ENCODE measurements around the gene C20orf96.
A peak's percentile ranks its signal among the peaks of the same experiment; 100 is the strongest.

Gene C20orf96

GRCh38 chr20:311609-312008, 21.1 kb upstream of the C20orf96 start:
- Histone ChIP-seq H3K9me3 (replicated peaks in 1 of 2; ENCODE audit: control insufficient read depth in 2 of 2, insufficient read depth in 1 of 2, low read depth in 1 of 2, low read length in 2 of 2) (no peaks in the 10 kb centered on the region), H2BK15ac (ENCODE audit: low read length) (no peak overlapping the region), H3K4me1 (ENCODE audit: control insufficient read depth in 2 of 2, insufficient read depth in 1 of 2, low read depth in 1 of 2, low read length in 2 of 2) (peaks cover 4 to 10% of the 10 kb centered on the region in 2 donors), H3K14ac (ENCODE audit: low read length) (no peak overlapping the region), H3K4me2 (ENCODE audit: insufficient read depth, low read length, poor library complexity, severe bottlenecking) (no peak overlapping the region), H3K9ac (ENCODE audit: low read depth, low read length, poor library complexity) (no peak overlapping the region), H3K23ac (ENCODE audit: low read depth, low read length, poor library complexity) (no peak overlapping the region), H4K91ac (ENCODE audit: low read depth, low read length, poor library complexity) (no peak overlapping the region), H3K4ac (ENCODE audit: low read length) (no peak overlapping the region), H3K4me3 (ENCODE audit: low read length in 2 of 2) (no peak overlapping the region), H2BK5ac (ENCODE audit: low read length) (no peak overlapping the region), H3K18ac (ENCODE audit: low read length) (no peak overlapping the region), H3K36me3 (replicated peaks in 1 of 2; ENCODE audit: control insufficient read depth in 2 of 2, insufficient read depth in 2 of 2, low read length in 2 of 2) (no peaks in the 10 kb centered on the region), H3K27me3 (ENCODE audit: control insufficient read depth in 3 of 3, insufficient read depth in 3 of 3, low read depth in 1 of 3, low read length in 3 of 3) (no peaks in the 10 kb centered on the region), H4K8ac (ENCODE audit: low read depth, low read length) (no peak overlapping the region), H2BK12ac (ENCODE audit: low read length) (no peak overlapping the region), H2BK120ac (ENCODE audit: low read depth, low read length) (no peak overlapping the region), H3K79me1 (ENCODE audit: low read depth, low read length) (no peaks in the 10 kb centered on the region), H3K27ac (replicated peaks; ENCODE audit: low read length) (no peak overlapping the region), H2AK5ac (ENCODE audit: low read depth, low read length) (no peak overlapping the region), H2AFZ (ENCODE audit: low read length) (no peak overlapping the region)
- DNase-seq (ENCODE audit: low spot score), result no peak
- no CpG with 5 or more reads among the region's 7 CpGs for WGBS, 2 donors (ENCODE audit: extremely low coverage in 2 of 2, insufficient read length in 2 of 2, insufficient replicate concordance in 1 of 2)

GRCh38 chr20:310645-311044, 20.1 kb upstream of the C20orf96 start:
- H3K4ac ChIP-seq (ENCODE audit: low read length), result no peak overlapping the region
- no peaks in the 10 kb centered on the region for H3K79me1 ChIP-seq (ENCODE audit: low read depth, low read length)
- H3K9ac ChIP-seq (ENCODE audit: low read depth, low read length, poor library complexity), result no peak overlapping the region
- H2BK5ac ChIP-seq (ENCODE audit: low read length), result no peak overlapping the region
- no peak overlapping the region for H4K91ac ChIP-seq (ENCODE audit: low read depth, low read length, poor library complexity)
- H4K8ac ChIP-seq (ENCODE audit: low read depth, low read length), result no peak overlapping the region
- no CpG with 5 or more reads among the region's 7 CpGs for WGBS, 2 donors (ENCODE audit: extremely low coverage in 2 of 2, insufficient read length in 2 of 2, insufficient replicate concordance in 1 of 2)
- H3K9me3 ChIP-seq (replicated peaks in 1 of 2; ENCODE audit: control insufficient read depth in 2 of 2, insufficient read depth in 1 of 2, low read depth in 1 of 2, low read length in 2 of 2), result no peaks in the 10 kb centered on the region
- H3K18ac ChIP-seq (ENCODE audit: low read length), result no peak overlapping the region
- peak overlapping the region in 1 of 2 donors; percentile 31 for H3K4me3 ChIP-seq (ENCODE audit: low read length in 2 of 2)
- H2AFZ ChIP-seq (ENCODE audit: low read length), result no peak overlapping the region
- H3K27me3 ChIP-seq (ENCODE audit: control insufficient read depth in 3 of 3, insufficient read depth in 3 of 3, low read depth in 1 of 3, low read length in 3 of 3), result no peaks in the 10 kb centered on the region
- H3K4me2 ChIP-seq (ENCODE audit: insufficient read depth, low read length, poor library complexity, severe bottlenecking), result no peak overlapping the region
- H2BK12ac ChIP-seq (ENCODE audit: low read length), result no peak overlapping the region
- no peak overlapping the region for H2BK15ac ChIP-seq (ENCODE audit: low read length)
- no peak overlapping the region for H3K27ac ChIP-seq (replicated peaks; ENCODE audit: low read length)
- no peak overlapping the region for H3K14ac ChIP-seq (ENCODE audit: low read length)
- peaks cover 4 to 10% of the 10 kb centered on the region in 2 donors for H3K4me1 ChIP-seq (ENCODE audit: control insufficient read depth in 2 of 2, insufficient read depth in 1 of 2, low read depth in 1 of 2, low read length in 2 of 2)
- no peak overlapping the region for H3K23ac ChIP-seq (ENCODE audit: low read depth, low read length, poor library complexity)
- DNase-seq (ENCODE audit: low spot score), result no peak
- no peak overlapping the region for H2AK5ac ChIP-seq (ENCODE audit: low read depth, low read length)
- no peaks in the 10 kb centered on the region for H3K36me3 ChIP-seq (replicated peaks in 1 of 2; ENCODE audit: control insufficient read depth in 2 of 2, insufficient read depth in 2 of 2, low read length in 2 of 2)
- no peak overlapping the region for H2BK120ac ChIP-seq (ENCODE audit: low read depth, low read length)

GRCh38 chr20:309841-310644, 19.5 kb upstream of the C20orf96 start:
- H3K79me1 ChIP-seq (ENCODE audit: low read depth, low read length), result no peaks in the 10 kb centered on the region
- no peak overlapping the region for H3K4ac ChIP-seq (ENCODE audit: low read length)
- H3K14ac ChIP-seq (ENCODE audit: low read length), result no peak overlapping the region
- WGBS, 2 donors (ENCODE audit: extremely low coverage in 2 of 2, insufficient read length in 2 of 2, insufficient replicate concordance in 1 of 2), result no CpG with 5 or more reads among the region's 31 CpGs
- H3K36me3 ChIP-seq (replicated peaks in 1 of 2; ENCODE audit: control insufficient read depth in 2 of 2, insufficient read depth in 2 of 2, low read length in 2 of 2), result no peaks in the 10 kb centered on the region
- no peak overlapping the region for H3K9ac ChIP-seq (ENCODE audit: low read depth, low read length, poor library complexity)
- DNase-seq (ENCODE audit: low spot score), result peak; percentile 99
- no peak overlapping the region for H4K8ac ChIP-seq (ENCODE audit: low read depth, low read length)
- peak overlapping the region; percentile 52 to 72 for H3K4me3 ChIP-seq (ENCODE audit: low read length in 2 of 2)
- no peak overlapping the region for H4K91ac ChIP-seq (ENCODE audit: low read depth, low read length, poor library complexity)
- H2AFZ ChIP-seq (ENCODE audit: low read length), result peak overlapping the region; percentile 71
- no peak overlapping the region for H3K23ac ChIP-seq (ENCODE audit: low read depth, low read length, poor library complexity)
- peak overlapping the region; percentile 61 for H3K18ac ChIP-seq (ENCODE audit: low read length)
- peaks cover 4 to 10% of the 10 kb centered on the region in 2 donors for H3K4me1 ChIP-seq (ENCODE audit: control insufficient read depth in 2 of 2, insufficient read depth in 1 of 2, low read depth in 1 of 2, low read length in 2 of 2)
- H2BK12ac ChIP-seq (ENCODE audit: low read length), result no peak overlapping the region
- peak overlapping the region; percentile 30 for H2BK5ac ChIP-seq (ENCODE audit: low read length)
- no peak overlapping the region for H2AK5ac ChIP-seq (ENCODE audit: low read depth, low read length)
- H3K27me3 ChIP-seq (ENCODE audit: control insufficient read depth in 3 of 3, insufficient read depth in 3 of 3, low read depth in 1 of 3, low read length in 3 of 3), result no peaks in the 10 kb centered on the region
- no peak overlapping the region for H2BK120ac ChIP-seq (ENCODE audit: low read depth, low read length)
- no peak overlapping the region for H2BK15ac ChIP-seq (ENCODE audit: low read length)
- peak overlapping the region; percentile 94 for H3K27ac ChIP-seq (replicated peaks; ENCODE audit: low read length)
- H3K9me3 ChIP-seq (replicated peaks in 1 of 2; ENCODE audit: control insufficient read depth in 2 of 2, insufficient read depth in 1 of 2, low read depth in 1 of 2, low read length in 2 of 2), result no peaks in the 10 kb centered on the region
- peak overlapping the region; percentile 69 for H3K4me2 ChIP-seq (ENCODE audit: insufficient read depth, low read length, poor library complexity, severe bottlenecking)

GRCh38 chr20:309306-309840, 18.8 kb upstream of the C20orf96 start:
- H2BK120ac ChIP-seq (ENCODE audit: low read depth, low read length), result no peak overlapping the region
- no peak overlapping the region for H3K14ac ChIP-seq (ENCODE audit: low read length)
- H3K4me1 ChIP-seq (ENCODE audit: control insufficient read depth in 2 of 2, insufficient read depth in 1 of 2, low read depth in 1 of 2, low read length in 2 of 2), result peaks cover 4 to 10% of the 10 kb centered on the region in 2 donors
- no peaks in the 10 kb centered on the region for H3K36me3 ChIP-seq (replicated peaks in 1 of 2; ENCODE audit: control insufficient read depth in 2 of 2, insufficient read depth in 2 of 2, low read length in 2 of 2)
- no peak overlapping the region for H2BK12ac ChIP-seq (ENCODE audit: low read length)
- peak overlapping the region; percentile 30 for H2BK5ac ChIP-seq (ENCODE audit: low read length)
- no peak overlapping the region for H3K23ac ChIP-seq (ENCODE audit: low read depth, low read length, poor library complexity)
- H3K4ac ChIP-seq (ENCODE audit: low read length), result no peak overlapping the region
- H3K79me1 ChIP-seq (ENCODE audit: low read depth, low read length), result no peaks in the 10 kb centered on the region
- no peak overlapping the region for H2AK5ac ChIP-seq (ENCODE audit: low read depth, low read length)
- no peaks in the 10 kb centered on the region for H3K27me3 ChIP-seq (ENCODE audit: control insufficient read depth in 3 of 3, insufficient read depth in 3 of 3, low read depth in 1 of 3, low read length in 3 of 3)
- no peak overlapping the region for H4K8ac ChIP-seq (ENCODE audit: low read depth, low read length)
- peak overlapping the region; percentile 94 for H3K27ac ChIP-seq (replicated peaks; ENCODE audit: low read length)
- no peak overlapping the region for H3K9ac ChIP-seq (ENCODE audit: low read depth, low read length, poor library complexity)
- peak overlapping the region; percentile 69 for H3K4me2 ChIP-seq (ENCODE audit: insufficient read depth, low read length, poor library complexity, severe bottlenecking)
- peak overlapping the region; percentile 71 for H2AFZ ChIP-seq (ENCODE audit: low read length)
- peak overlapping the region; percentile 61 for H3K18ac ChIP-seq (ENCODE audit: low read length)
- no peak for DNase-seq (ENCODE audit: low spot score)
- no peak overlapping the region for H2BK15ac ChIP-seq (ENCODE audit: low read length)
- WGBS, 2 donors (ENCODE audit: extremely low coverage in 2 of 2, insufficient read length in 2 of 2, insufficient replicate concordance in 1 of 2), result no CpG with 5 or more reads among the region's 6 CpGs
- peak overlapping the region; percentile 52 to 72 for H3K4me3 ChIP-seq (ENCODE audit: low read length in 2 of 2)
- no peak overlapping the region for H4K91ac ChIP-seq (ENCODE audit: low read depth, low read length, poor library complexity)
- no peaks in the 10 kb centered on the region for H3K9me3 ChIP-seq (replicated peaks in 1 of 2; ENCODE audit: control insufficient read depth in 2 of 2, insufficient read depth in 1 of 2, low read depth in 1 of 2, low read length in 2 of 2)

Measured in neuronal stem cell (in vitro differentiated cells).